ENCODE measurements around the gene RAB33B.
"Not testable (repeated sequence)": the region's sequence is repeated elsewhere in the genome, so short reads cannot be mapped to it uniquely, and the experiment has no call there.

Gene RAB33B

GRCh38 chr4:139438141-139438540 lies 15.8 kb upstream of the RAB33B start:
- H3K27ac ChIP-seq = no peak overlapping the region
- TF ChIP-seq, protein P1, sequence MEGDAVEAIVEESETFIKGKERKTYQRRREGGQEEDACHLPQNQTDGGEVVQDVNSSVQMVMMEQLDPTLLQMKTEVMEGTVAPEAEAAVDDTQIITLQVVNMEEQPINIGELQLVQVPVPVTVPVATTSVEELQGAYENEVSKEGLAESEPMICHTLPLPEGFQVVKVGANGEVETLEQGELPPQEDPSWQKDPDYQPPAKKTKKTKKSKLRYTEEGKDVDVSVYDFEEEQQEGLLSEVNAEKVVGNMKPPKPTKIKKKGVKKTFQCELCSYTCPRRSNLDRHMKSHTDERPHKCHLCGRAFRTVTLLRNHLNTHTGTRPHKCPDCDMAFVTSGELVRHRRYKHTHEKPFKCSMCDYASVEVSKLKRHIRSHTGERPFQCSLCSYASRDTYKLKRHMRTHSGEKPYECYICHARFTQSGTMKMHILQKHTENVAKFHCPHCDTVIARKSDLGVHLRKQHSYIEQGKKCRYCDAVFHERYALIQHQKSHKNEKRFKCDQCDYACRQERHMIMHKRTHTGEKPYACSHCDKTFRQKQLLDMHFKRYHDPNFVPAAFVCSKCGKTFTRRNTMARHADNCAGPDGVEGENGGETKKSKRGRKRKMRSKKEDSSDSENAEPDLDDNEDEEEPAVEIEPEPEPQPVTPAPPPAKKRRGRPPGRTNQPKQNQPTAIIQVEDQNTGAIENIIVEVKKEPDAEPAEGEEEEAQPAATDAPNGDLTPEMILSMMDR (conservative IDR thresholded peaks at IDR 0.05) = no peak
- TF ChIP-seq ZFX (IDR thresholded peaks at IDR 0.05) = no peak

DNA sequence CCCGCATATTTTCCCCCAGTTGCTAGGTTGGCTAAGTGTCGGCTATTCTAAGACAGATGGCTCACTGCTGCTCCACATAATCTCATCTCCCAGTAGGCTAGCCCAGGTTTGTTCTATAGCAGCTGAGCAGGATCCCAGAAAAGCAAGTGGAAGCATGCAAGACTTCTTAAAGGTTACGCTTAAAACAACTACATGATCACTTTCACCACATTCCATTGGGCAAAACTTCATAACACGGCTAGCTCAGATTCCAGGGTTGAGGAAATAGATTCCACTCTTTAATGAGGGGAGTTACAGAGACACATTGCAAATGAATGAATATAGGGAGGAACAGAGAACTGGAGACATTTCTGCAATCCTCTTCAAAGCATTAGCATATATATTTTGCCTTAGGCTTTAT lies 12.9 kb upstream of the RAB33B start:
- H3K27ac ChIP-seq = no peak overlapping the region
- no peak for TF ChIP-seq ZFX (IDR thresholded peaks at IDR 0.05)
- TF ChIP-seq, protein P1 (conservative IDR thresholded peaks at IDR 0.05) = no peak

DNA sequence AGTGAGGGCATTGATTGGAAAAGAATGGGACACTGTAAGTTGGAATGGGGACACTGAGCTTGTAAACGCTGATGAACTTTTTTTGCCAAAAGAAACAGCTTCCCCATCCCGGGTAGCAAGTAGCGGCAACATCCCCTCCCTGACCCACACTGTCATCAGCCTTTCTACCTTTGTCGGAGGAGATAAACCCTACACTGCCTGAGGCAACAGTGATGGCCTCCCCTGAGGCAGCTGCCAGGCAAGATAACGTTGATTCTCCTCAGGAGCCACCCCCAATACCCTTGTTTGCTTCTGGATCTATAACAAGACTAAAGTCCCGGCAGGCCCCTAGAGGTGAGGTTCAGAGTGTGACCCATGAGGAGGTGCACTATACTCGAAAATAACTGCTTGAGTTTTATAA lies 10.3 kb upstream of the RAB33B start:
- H3K27ac ChIP-seq = no peak overlapping the region
- TF ChIP-seq, protein P1 (conservative IDR thresholded peaks at IDR 0.05) = no peak
- TF ChIP-seq ZFX (IDR thresholded peaks at IDR 0.05) = no peak

DNA sequence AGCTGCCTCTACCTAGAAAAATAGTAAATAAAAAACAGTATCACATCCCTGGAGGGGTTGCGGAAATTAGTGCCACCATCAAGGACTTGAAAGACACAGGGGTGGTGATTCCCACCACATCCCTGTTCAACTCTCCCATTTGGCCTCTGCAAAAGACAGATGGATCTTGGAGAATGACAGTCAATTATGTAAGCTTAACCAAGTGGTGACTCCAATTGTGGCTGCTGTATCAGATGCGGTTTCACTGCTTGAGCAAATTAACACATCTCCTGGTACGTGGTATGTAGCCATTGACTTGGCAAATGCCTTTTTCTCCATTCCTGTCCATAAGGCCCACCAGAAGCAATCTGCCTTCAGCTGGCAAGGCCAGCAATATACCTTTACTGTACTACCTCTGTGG lies 9.0 kb upstream of the RAB33B start:
- H3K27ac ChIP-seq = not testable (repeated sequence)

- not testable (repeated sequence) for H3K27ac ChIP-seq
These were observed 6.8 kb upstream of the RAB33B start for GRCh38 chr4:139447078-139447477.

DNA sequence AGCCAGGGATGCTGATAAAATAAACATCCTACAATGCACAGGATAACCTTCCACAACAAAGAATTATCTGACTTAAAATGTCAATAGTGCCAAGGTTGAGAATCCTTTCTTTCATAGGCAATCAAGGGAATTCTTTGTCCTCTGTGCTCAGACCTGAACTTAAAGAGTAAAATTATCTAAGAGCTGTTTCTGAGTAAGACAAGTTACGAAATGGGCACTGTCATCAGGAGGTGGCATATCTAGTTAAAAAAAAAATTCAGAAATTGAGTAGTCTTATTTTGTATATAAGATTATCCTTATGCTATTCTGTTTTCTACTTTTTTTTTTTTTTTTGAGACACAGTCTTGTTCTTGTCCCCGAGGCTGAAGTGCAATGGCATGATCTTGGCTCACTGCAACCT lies 3.3 kb upstream of the RAB33B start:
- no peak for TF ChIP-seq ZFX (IDR thresholded peaks at IDR 0.05)
- TF ChIP-seq, protein P1 (conservative IDR thresholded peaks at IDR 0.05) = no peak
- no peak overlapping the region for H3K27ac ChIP-seq

DNA sequence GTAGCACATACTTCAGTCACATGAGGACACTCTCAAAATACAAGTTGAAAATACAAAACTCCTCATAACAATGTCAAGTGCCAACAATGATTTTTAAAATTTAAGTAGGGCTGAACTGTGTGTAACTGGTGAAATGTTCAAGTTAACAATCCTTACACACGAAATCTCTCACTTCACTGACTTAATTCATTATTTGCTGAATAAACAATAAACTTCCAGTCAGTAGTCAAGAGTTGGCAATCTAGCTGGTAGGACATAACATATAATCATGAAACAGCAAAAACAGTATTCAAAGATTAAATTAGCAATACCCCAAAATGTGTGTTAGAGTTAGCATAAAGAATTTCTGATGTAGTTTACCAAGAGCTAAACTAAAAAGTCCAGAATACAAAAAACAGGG lies 1.9 kb upstream of the RAB33B start:
- no peak for TF ChIP-seq ZFX (IDR thresholded peaks at IDR 0.05)
- TF ChIP-seq, protein P1 (conservative IDR thresholded peaks at IDR 0.05) = no peak
- no peak overlapping the region for H3K27ac ChIP-seq

GRCh38 chr4:139453041-139453370 lies 915 bp upstream of the RAB33B start:
- TF ChIP-seq, protein P1 (conservative IDR thresholded peaks at IDR 0.05) = peak; percentile 66
- TF ChIP-seq ZFX (IDR thresholded peaks at IDR 0.05) = no peak
- peak overlapping the region; percentile 89 for H3K27ac ChIP-seq
